AG04450 (cell line): ENCODE data around the gene KRTAP9-2. TPM values are rescaled to one million over a fixed set of nuclear protein-coding genes. Genes with fewer than 3 reads are reported as not detected.
"Not testable (repeated sequence)": the region's sequence is repeated elsewhere in the genome, so short reads cannot be mapped to it uniquely, and the experiment has no call there.

ENCODE experiments used
- CTCF ChIA-PET: fragments of 300-600, 350-600 bp; formaldehyde crosslinking; extraction: SDS; loops from one replicate; lab custom pipeline; 2022; ENCODE audit warnings: antibody characterized with exemption, inconsistent platforms; lab: Charles Lee
- POLR2A ChIA-PET: fragments of 350-600 bp; formaldehyde crosslinking; extraction: SDS; loops from one replicate; lab custom pipeline; 2021; ENCODE audit warnings: antibody characterized with exemption, inconsistent platforms; lab: Yijun Ruan, JAX
- DNase-seq: peaks from one replicate; pipeline ENCODE4 v3.0.0-alpha.2; 2011; ENCODE audit warnings: low read depth, low spot score
- H3K27ac ChIP-seq: one replicate; pipeline ENCODE4 v1.5.1; 2012; ENCODE audit warnings: low read depth, low read length, control low read depth
- H3K27me3 ChIP-seq: one replicate; pipeline ENCODE4 v1.6.0; 2012; ENCODE audit warnings: low read length; ENCODE audit not compliant: control insufficient read depth, insufficient read depth
- H3K4me3 ChIP-seq: 2 replicates; pipeline ENCODE4 v1.5.1; 2011; ENCODE audit warnings: mild to moderate bottlenecking, low read depth, low read length, control low read depth
- H3K9me3 ChIP-seq: 2 replicates; pipeline ENCODE4 v1.5.1; 2012; ENCODE audit warnings: low read length; ENCODE audit not compliant: control insufficient read depth, insufficient read depth
- polyA plus RNA-seq: library from polyadenylated mRNA; depleted of rRNA; stranded (reverse); fragments of >200 nt; gene quantifications from 2 replicates; pipeline ENCODE4 v1.2.3, GENCODE V29; 2011
- TF ChIP-seq, protein P1 (sequence below): IDR thresholded peaks from 2 replicates; pipeline ENCODE4 v1.5.1; 2011; ENCODE audit warnings: low read depth, low read length, control low read depth, inconsistent platforms

The KRTAP9-2 gene
- polyA plus RNA-seq, 1 experiment, result not detected

DNA sequence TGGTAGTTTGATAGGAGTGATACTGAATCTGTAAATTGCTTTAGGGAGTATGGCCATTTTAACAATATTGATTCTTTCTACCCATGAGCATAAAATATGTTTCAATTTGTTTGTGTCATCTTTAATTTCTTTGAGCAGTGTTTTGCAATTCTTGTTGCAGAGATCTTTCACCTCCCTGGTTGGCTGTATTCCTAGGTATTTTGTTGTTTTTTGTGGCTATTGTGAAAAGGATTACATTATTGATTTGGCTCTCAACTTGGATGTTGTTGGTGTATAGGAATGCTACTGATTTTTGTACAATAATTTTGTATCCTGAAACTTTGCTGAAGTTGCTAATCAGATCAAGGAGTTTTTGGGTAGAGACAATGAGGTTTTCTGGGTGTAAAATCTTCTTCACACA, 32.0 kb downstream of the KRTAP9-2 start:
- H3K27ac ChIP-seq, result no peak overlapping the region
- TF ChIP-seq, protein P1, sequence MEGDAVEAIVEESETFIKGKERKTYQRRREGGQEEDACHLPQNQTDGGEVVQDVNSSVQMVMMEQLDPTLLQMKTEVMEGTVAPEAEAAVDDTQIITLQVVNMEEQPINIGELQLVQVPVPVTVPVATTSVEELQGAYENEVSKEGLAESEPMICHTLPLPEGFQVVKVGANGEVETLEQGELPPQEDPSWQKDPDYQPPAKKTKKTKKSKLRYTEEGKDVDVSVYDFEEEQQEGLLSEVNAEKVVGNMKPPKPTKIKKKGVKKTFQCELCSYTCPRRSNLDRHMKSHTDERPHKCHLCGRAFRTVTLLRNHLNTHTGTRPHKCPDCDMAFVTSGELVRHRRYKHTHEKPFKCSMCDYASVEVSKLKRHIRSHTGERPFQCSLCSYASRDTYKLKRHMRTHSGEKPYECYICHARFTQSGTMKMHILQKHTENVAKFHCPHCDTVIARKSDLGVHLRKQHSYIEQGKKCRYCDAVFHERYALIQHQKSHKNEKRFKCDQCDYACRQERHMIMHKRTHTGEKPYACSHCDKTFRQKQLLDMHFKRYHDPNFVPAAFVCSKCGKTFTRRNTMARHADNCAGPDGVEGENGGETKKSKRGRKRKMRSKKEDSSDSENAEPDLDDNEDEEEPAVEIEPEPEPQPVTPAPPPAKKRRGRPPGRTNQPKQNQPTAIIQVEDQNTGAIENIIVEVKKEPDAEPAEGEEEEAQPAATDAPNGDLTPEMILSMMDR, result no peak
- CTCF ChIA-PET, result no interaction called here
- no peaks in the 10 kb centered on the region for H3K9me3 ChIP-seq
- no peak for DNase-seq
- H3K4me3 ChIP-seq, result no peak overlapping the region
- H3K27me3 ChIP-seq, result peaks cover 4% of the 10 kb centered on the region
- POLR2A ChIA-PET, result no interaction called here

DNA sequence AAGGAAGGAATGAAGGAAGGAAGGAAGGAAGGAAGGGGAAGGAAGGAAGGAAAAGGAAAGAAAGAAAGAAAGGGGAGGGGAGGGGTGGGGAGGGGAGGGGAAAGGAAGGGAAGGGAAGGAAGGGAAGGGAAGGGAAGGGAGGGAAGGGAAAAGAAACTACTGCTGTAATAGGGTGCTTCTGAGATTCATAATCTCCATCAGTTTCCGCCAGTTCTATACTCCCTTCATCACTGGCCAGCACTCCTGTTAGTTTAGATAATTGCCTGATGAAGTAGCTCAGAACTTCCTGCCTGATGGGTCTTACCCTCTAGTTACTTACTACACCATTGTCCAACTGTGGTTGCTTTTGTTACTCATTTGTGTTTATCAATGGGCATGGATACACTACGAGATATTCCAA, 36.8 kb downstream of the KRTAP9-2 start:
- H3K9me3 ChIP-seq, result no peaks in the 10 kb centered on the region
- CTCF ChIA-PET, result interaction anchor here (0.7 kb wide), 1 partner anchor 285 kb away, joined by 3 read pairs; no protein-coding TSS in a partner anchor
- H3K27ac ChIP-seq, result no peak overlapping the region
- POLR2A ChIA-PET, result no interaction called here
- DNase-seq, result no peak
- TF ChIP-seq, protein P1, result no peak
- H3K27me3 ChIP-seq, result peaks cover 6% of the 10 kb centered on the region
- no peak overlapping the region for H3K4me3 ChIP-seq

DNA sequence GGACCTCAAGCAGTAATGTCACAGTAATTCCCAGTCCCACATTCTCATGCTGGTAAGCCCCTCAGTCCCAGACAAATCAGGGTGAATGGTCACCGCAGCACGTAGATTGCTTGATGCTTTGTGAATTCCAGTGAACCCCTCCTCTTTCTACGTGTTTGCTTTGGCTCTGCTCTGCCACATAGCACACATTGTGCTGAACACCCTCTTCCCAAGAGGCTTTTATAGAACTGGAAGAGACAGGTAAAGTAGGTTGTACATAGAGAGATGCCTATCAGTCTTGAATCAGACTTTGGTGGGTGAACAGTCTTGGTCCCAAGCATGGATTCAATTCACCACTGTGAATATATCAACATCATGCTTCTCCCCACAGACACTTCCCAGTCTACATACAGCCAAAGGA, 38.2 kb downstream of the KRTAP9-2 start:
- CTCF ChIA-PET, result no interaction called here
- TF ChIP-seq, protein P1, result no peak
- POLR2A ChIA-PET, result no interaction called here

DNA sequence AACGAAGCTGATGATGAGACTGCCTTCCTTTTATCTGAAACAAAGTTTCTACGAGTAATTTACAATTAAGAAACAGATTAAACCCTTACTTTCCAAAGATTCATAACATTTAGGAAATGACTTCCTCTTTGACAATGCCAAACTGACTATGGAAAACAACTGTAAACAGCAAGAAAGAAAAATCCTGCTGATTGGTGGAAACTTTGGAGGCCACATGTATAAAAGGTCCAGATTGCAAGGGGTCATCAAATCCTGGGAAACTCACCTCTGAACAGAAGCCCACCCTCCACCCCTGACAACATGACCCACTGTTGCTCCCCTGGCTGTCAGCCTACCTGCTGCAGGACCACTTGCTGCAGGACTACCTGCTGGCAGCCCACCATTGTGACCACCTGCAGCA, 38.6 kb downstream of the KRTAP9-2 start, which contains the start of gene KRTAP9-6:
Gene KRTAP9-6, plus strand, starts transcription at position 301 of the 400 bp plus-strand sequence. Its CDS starts 0 bp downstream, at position 301.
- no peak for DNase-seq
- CTCF ChIA-PET, result no interaction called here
- POLR2A ChIA-PET, result no interaction called here
- Histone ChIP-seq H3K9me3 (no peaks in the 10 kb centered on the region), H3K4me3 (no peak within 1 kb of the TSS), H3K27me3 (peaks cover 10% of the 10 kb centered on the region), H3K27ac (no peak within 1 kb of the TSS)
- TF ChIP-seq, protein P1, result no peak

More for the DNA sequence above, 38.2 kb downstream of the KRTAP9-2 start:
- H3K27ac ChIP-seq, result no peak overlapping the region
- DNase-seq, result no peak
- peaks cover 10% of the 10 kb centered on the region for H3K27me3 ChIP-seq
- no peak overlapping the region for H3K4me3 ChIP-seq
- H3K9me3 ChIP-seq, result no peaks in the 10 kb centered on the region

DNA sequence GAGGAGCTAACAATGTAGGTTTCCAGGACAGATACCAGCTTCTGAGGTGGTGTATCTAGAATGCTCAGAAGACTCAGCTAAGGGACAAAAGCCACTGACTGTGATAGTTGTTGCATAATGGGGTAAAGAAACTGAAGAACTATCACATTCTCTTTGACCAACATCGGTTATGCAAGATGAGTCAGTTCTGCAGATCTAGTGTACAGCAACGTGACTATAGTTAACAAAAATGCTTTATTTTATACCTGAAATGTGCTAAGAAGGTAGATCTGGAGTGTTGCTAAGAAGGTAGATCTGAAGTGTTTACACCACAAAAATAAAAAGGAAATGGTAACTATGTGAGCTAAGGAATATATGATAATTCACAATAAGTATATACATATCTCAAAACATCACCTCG, 41.3 kb downstream of the KRTAP9-2 start:
- ChIA-PET POLR2A (interaction anchor here (0.7 kb wide), 1 partner anchor 166 kb away, joined by 3 read pairs; no protein-coding TSS in a partner anchor), CTCF (no interaction called here)
- Histone ChIP-seq H3K27ac (no peak overlapping the region), H3K4me3 (no peak overlapping the region), H3K9me3 (no peaks in the 10 kb centered on the region), H3K27me3 (peaks cover 12% of the 10 kb centered on the region)
- TF ChIP-seq, protein P1, result no peak
- no peak for DNase-seq

DNA sequence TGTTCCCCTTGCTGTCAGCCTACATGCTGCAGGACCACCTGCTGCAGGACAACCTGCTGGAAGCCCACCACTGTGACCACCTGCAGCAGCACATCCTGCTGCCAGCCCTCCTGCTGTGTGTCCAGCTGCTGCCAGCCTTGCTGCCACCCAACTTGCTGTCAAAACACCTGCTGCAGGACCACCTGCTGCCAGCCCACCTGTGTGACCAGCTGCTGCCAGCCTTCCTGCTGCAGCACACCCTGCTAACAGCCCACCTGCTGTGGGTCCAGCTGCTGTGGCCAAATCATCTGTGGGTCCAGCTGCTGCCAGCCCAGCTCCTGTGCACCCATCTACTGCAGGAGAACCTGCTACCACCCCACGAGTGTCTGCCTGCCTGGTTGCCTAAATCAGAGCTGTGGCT, 44.9 kb downstream of the KRTAP9-2 start:
- H3K27me3 ChIP-seq, result peaks cover 14% of the 10 kb centered on the region

More for the DNA sequence above, 44.9 kb downstream of the KRTAP9-2 start:
- H3K4me3 ChIP-seq, CTCF ChIA-PET, H3K9me3 ChIP-seq, DNase-seq, H3K27ac ChIP-seq, POLR2A ChIA-PET: not testable (repeated sequence)
